ENCODE results near the gene KCTD16.

DNA sequence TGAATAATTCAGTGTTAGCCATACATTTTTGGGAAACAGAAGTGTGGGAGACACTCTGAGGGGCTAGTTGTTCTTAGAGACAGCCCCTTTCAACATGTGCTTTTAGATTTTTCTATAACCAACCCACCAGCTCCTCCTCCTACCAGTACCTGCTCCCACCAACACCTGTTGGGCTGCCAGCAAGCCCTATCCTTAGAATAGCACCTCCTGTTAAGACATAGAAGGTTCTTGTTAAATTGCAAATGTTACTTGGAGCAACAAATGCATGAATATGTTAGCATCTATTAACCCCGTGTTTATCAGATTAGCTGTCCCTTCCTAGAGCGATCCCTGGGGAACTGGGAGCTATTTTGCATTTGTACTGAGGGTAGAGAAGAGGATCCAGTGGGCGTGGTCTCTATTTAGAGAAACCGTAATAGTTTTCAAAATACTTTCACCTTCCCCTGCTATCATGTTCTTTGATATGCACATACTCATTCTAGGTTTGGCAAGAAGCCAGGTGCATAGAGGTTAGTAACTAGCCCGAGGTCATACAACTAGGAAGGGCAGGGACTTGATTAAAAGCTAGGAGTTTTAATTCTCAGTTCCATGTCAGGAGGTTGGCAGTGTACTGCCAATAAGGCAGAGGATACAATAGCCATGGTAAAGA is 334.4 kb downstream of the KCTD16 start:
- no peak for TF ChIP-seq CTCF (IDR thresholded peaks at IDR 0.05)
- no peak for TF ChIP-seq ZFX (IDR thresholded peaks at IDR 0.05; ENCODE audit: borderline replicate concordance)
